HCT116 (cell line): Measurements from ENCODE around the gene FGF22. TPM values are rescaled to one million over a fixed set of nuclear protein-coding genes. Genes with fewer than 3 reads are reported as not detected.

Source experiments
- ATAC-seq: fragments of 200-7000 bp; cut with Tn5 transposase; 2 replicates; pipeline ENCODE4 v1.9.1; 2020; ENCODE audit warnings: mild to moderate bottlenecking, moderate library complexity
- BruUV-seq: library from RNA; stranded (reverse); fragments of 400-500 nt; replicated peaks from 2 replicates; lab custom pipeline; 2021; lab: Mats Ljungman, UMichigan
- CTCF ChIA-PET: fragments of 300-600 bp; sonication (Branson Sonifier 250); formaldehyde crosslinking; loops from one replicate; lab custom pipeline; 2021; ENCODE audit warnings: antibody characterized with exemption; lab: Charles Lee
- POLR2A ChIA-PET: fragments of 300-600, 350-600 bp; sonication (Branson Sonifier 250); formaldehyde crosslinking; loops from one replicate; lab custom pipeline; 2021; ENCODE audit warnings: antibody characterized with exemption; lab: Charles Lee
- RAD21 ChIA-PET, 2 experiments: fragments of 300-600 bp; sonication (Branson Sonifier 250); formaldehyde crosslinking; loops; one replicate each; lab custom pipeline; 2023; ENCODE audit warnings: low total read pairs in 2 of 2; ENCODE audit not compliant: uncharacterized antibody in 2 of 2, unreplicated experiment in 2 of 2, low non-redundant PET in 1 of 2; lab: Charles Lee
- DNase-seq: peaks from one replicate; pipeline ENCODE4 v3.0.0-alpha.2; 2010; ENCODE audit warnings: low read depth, low spot score
- H2AFZ ChIP-seq: fragments of 200-600 bp; shearing (Covaris generic), sonication (generic); 2 replicates; pipeline ENCODE4 v1.6.1; 2017; ENCODE audit warnings: low read depth, mixed run types, mixed read lengths, antibody characterized with exemption, low read length; ENCODE audit not compliant: poor library complexity, severe bottlenecking
- H3K27ac ChIP-seq: 2 replicates; pipeline ENCODE4 v1.5.1; 2012; ENCODE audit warnings: low read depth, low read length
- H3K27me3 ChIP-seq: fragments of 200-600 bp; sonication (generic); 2 replicates; pipeline ENCODE4 v1.6.1; 2016; ENCODE audit warnings: mixed run types, low read length, mixed read lengths; ENCODE audit not compliant: insufficient read depth
- H3K36me3 ChIP-seq, 2 experiments: fragments of 200-500 bp in 1 of 2; fragments of 200-600 bp in 1 of 2; sonication (Bioruptor generic) in 1 of 2; sonication (generic) in 1 of 2; 2 replicates each; pipeline versions ENCODE4 v1.5.1 to v1.6.1; 2014 to 2016; ENCODE audit warnings: low read length in 2 of 2, inconsistent platforms in 1 of 2, mixed read lengths in 1 of 2, mixed run types in 1 of 2; ENCODE audit not compliant: insufficient read depth in 2 of 2, control insufficient read depth in 1 of 2
- H3K4me1 ChIP-seq, 2 experiments: fragments of 200-600 bp in 1 of 2; sonication (generic) in 1 of 2; 2 replicates each; pipeline versions ENCODE4 v1.5.1 to v1.6.1; 2012 to 2017; ENCODE audit warnings: low read length in 2 of 2, inconsistent platforms in 1 of 2, mild to moderate bottlenecking in 1 of 2, mixed read lengths in 1 of 2, mixed run types in 1 of 2, moderate library complexity in 1 of 2; ENCODE audit not compliant: insufficient read depth in 2 of 2, control insufficient read depth in 1 of 2
- H3K4me2 ChIP-seq: fragments of 200-600 bp; sonication (generic); 2 replicates; pipeline ENCODE4 v1.6.1; 2017; ENCODE audit warnings: mixed run types, low read length, mixed read lengths
- H3K4me3 ChIP-seq, 2 experiments: fragments of 200-600 bp in 1 of 2; sonication (generic) in 1 of 2; replicated peaks in 1 of 2; 2 replicates each; pipeline ENCODE4 v1.5.1; 2011 to 2016; ENCODE audit warnings: low read length in 2 of 2, control low read depth in 1 of 2, low read depth in 1 of 2, mild to moderate bottlenecking in 1 of 2, mixed read lengths in 1 of 2, mixed run types in 1 of 2
- H3K79me2 ChIP-seq: fragments of 200-600 bp; sonication (generic); 2 replicates; pipeline ENCODE4 v1.6.1; 2017; ENCODE audit warnings: mild to moderate bottlenecking, mixed run types, low read length, moderate library complexity, mixed read lengths; ENCODE audit not compliant: insufficient read depth
- H3K9ac ChIP-seq: fragments of 200-600 bp; sonication (generic); 2 replicates; pipeline ENCODE4 v1.6.1; 2016; ENCODE audit warnings: low read length, mixed read lengths
- H3K9me2 ChIP-seq: fragments of 200-600 bp; sonication (generic), shearing (Covaris generic); 2 replicates; pipeline ENCODE4 v1.6.1; 2017; ENCODE audit warnings: mixed run types, mild to moderate bottlenecking, moderate library complexity; ENCODE audit not compliant: insufficient read depth
- H3K9me3 ChIP-seq, 2 experiments: fragments of 200-500 bp in 1 of 2; fragments of 200-600 bp in 1 of 2; sonication (Bioruptor generic) in 1 of 2; sonication (generic) in 1 of 2; 2 replicates each; pipeline ENCODE4 v1.6.1; 2014 to 2017; ENCODE audit warnings: low read length in 2 of 2, mixed read lengths in 2 of 2, inconsistent platforms in 1 of 2, low read depth in 1 of 2, mild to moderate bottlenecking in 1 of 2, mixed run types in 1 of 2, moderate library complexity in 1 of 2; ENCODE audit not compliant: control insufficient read depth in 1 of 2, insufficient read depth in 1 of 2
- H4K20me1 ChIP-seq: fragments of 200-600 bp; sonication (generic), shearing (Covaris generic); 2 replicates; pipeline ENCODE4 v1.6.1; 2017; ENCODE audit warnings: mixed run types, mild to moderate bottlenecking, moderate library complexity; ENCODE audit not compliant: insufficient read depth
- CBX3 ChIP-seq: IDR thresholded peaks from 2 replicates; pipeline ENCODE4 v1.6.1; 2012; ENCODE audit warnings: low read depth
- EGR1 ChIP-seq: IDR thresholded peaks from 2 replicates; pipeline ENCODE4 v1.6.1; 2012; ENCODE audit warnings: low read depth
- ELF1 ChIP-seq: IDR thresholded peaks from 2 replicates; pipeline ENCODE4 v1.6.1; 2012; ENCODE audit warnings: low read depth, borderline replicate concordance
- FOSL1 ChIP-seq: IDR thresholded peaks from 2 replicates; pipeline ENCODE4 v1.6.1; 2012; ENCODE audit warnings: low read depth
- POLR2A ChIP-seq: IDR thresholded peaks from 2 replicates; pipeline ENCODE4 v1.7.0; 2011; ENCODE audit warnings: borderline replicate concordance; ENCODE audit not compliant: insufficient read depth, insufficient read length; ENCODE audit errors: extremely low read depth
- POLR2AphosphoS5 ChIP-seq: IDR thresholded peaks from 2 replicates; pipeline ENCODE4 v1.6.1; 2011; ENCODE audit warnings: mild to moderate bottlenecking, low read depth, low read length, moderate library complexity
- TCF7L2 ChIP-seq: IDR thresholded peaks from 2 replicates; pipeline ENCODE4 v1.7.0; 2011; ENCODE audit warnings: borderline replicate concordance, inconsistent platforms; ENCODE audit not compliant: insufficient read depth, insufficient read length; ENCODE audit errors: extremely low read depth
- YY1 ChIP-seq: IDR thresholded peaks from 2 replicates; pipeline ENCODE4 v1.6.1; 2011; ENCODE audit warnings: low read length, low read depth, moderate library complexity, mild to moderate bottlenecking; ENCODE audit not compliant: insufficient replicate concordance; ENCODE audit errors: extremely low read depth
- ZNF274 ChIP-seq: fragments of 200-500 bp; sonication (Bioruptor generic); IDR thresholded peaks from 2 replicates; pipeline ENCODE4 v1.6.1; 2014; ENCODE audit warnings: mild to moderate bottlenecking, low read depth, low read length, inconsistent platforms
- intact Hi-C: fragments of 100-400 bp; cut with micrococcal nuclease; formaldehyde crosslinking; loops from 2 replicates; pipeline ENCODE4 v1.10.0; 2022
- total RNA-seq: library from RNA; stranded (reverse); gene quantifications from one replicate; pipeline ENCODE4 v1.2.1, GENCODE V29; 2021; ENCODE audit not compliant: unreplicated experiment
- TF ChIP-seq, protein P1 (sequence below): IDR thresholded peaks from 2 replicates; pipeline ENCODE4 v1.6.1; 2012; ENCODE audit warnings: low read depth
- TF ChIP-seq, protein P2 (sequence below): IDR thresholded peaks from 2 replicates; pipeline ENCODE4 v1.6.1; 2012

The FGF22 gene
- total RNA-seq, 1 experiment from 2014 or later = 1.5 TPM

DNA sequence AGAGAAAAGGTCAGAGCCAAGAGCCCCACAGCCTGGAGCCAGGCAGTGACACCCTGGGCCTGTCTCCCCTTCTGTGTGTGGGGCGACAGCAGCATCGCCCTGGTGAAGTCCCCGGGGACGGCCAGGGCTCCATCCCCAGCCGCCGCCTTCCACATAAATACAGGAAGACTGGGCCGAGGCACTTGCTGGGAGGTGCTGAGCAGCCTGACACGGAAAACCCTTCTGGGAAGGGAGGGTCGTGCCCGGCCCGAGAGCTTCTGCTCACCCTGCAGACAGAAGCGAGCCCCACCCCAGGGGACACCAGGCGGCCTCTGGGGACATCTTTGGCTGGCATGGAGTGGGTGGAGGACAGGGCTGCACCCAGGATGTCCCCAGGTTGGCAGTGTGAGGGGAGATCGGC, 5.1 kb downstream of the FGF22 start:
- H3K4me1 ChIP-seq = peaks cover 0 to 8% of the 10 kb centered on the region in 2 experiments; a peak in 1 of 4 replicates
- no peaks in the 10 kb centered on the region for H3K27me3 ChIP-seq
- no peaks in the 10 kb centered on the region for H3K9me2 ChIP-seq
- POLR2A ChIA-PET = no interaction called here
- TF ChIP-seq POLR2AphosphoS5 (no peak), YY1 (no peak), ELF1 (no peak), TCF7L2 (no peak), CBX3 (no peak), EGR1 (no peak), ZNF274 (no peak), POLR2A (no peak), FOSL1 (no peak)
- TF ChIP-seq, protein P1, sequence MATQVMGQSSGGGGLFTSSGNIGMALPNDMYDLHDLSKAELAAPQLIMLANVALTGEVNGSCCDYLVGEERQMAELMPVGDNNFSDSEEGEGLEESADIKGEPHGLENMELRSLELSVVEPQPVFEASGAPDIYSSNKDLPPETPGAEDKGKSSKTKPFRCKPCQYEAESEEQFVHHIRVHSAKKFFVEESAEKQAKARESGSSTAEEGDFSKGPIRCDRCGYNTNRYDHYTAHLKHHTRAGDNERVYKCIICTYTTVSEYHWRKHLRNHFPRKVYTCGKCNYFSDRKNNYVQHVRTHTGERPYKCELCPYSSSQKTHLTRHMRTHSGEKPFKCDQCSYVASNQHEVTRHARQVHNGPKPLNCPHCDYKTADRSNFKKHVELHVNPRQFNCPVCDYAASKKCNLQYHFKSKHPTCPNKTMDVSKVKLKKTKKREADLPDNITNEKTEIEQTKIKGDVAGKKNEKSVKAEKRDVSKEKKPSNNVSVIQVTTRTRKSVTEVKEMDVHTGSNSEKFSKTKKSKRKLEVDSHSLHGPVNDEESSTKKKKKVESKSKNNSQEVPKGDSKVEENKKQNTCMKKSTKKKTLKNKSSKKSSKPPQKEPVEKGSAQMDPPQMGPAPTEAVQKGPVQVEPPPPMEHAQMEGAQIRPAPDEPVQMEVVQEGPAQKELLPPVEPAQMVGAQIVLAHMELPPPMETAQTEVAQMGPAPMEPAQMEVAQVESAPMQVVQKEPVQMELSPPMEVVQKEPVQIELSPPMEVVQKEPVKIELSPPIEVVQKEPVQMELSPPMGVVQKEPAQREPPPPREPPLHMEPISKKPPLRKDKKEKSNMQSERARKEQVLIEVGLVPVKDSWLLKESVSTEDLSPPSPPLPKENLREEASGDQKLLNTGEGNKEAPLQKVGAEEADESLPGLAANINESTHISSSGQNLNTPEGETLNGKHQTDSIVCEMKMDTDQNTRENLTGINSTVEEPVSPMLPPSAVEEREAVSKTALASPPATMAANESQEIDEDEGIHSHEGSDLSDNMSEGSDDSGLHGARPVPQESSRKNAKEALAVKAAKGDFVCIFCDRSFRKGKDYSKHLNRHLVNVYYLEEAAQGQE = no peak
- TF ChIP-seq, protein P2, sequence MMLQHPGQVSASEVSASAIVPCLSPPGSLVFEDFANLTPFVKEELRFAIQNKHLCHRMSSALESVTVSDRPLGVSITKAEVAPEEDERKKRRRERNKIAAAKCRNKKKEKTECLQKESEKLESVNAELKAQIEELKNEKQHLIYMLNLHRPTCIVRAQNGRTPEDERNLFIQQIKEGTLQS = no peak
- TF ChIP-seq, all 23 proteins: peak for 0
- no TSS peak for BruUV-seq
- Histone ChIP-seq H4K20me1 (no peaks in the 10 kb centered on the region), H3K79me2 (peaks cover 3% of the 10 kb centered on the region; the same call in 1 of the 2 replicates), H3K9ac (no peak overlapping the region), H3K36me3 (peaks cover 5 to 19% of the 10 kb centered on the region in 2 experiments; a peak in 3 of 4 replicates), H3K4me2 (no peak overlapping the region), H3K4me3 (no peak overlapping the region), H3K27ac (no peak overlapping the region), H2AFZ (no peak overlapping the region), H3K9me3 (no peaks in the 10 kb centered on the region)
- ChIA-PET RAD21 (no interaction called here), CTCF (no interaction called here)
- intact Hi-C loops = no loop called here
- ATAC-seq (no peak), DNase-seq (no peak)
